HG03159 (cell line): ENCODE results near the gene NDUFAF8.

Experiments used
- ATAC-seq: cut with Tn5 transposase; IDR thresholded peaks from one replicate; pipeline ENCODE4 v1.9.1; 2021; ENCODE audit warnings: mild to moderate bottlenecking, moderate library complexity; ENCODE audit not compliant: unreplicated experiment

The NDUFAF8 gene

GRCh38 chr17:81288715-81289114, 49.6 kb downstream of the NDUFAF8 start:
- ATAC-seq: no peak

GRCh38 chr17:81289627-81290026, 50.5 kb downstream of the NDUFAF8 start:
- no peak for ATAC-seq

GRCh38 chr17:81290230-81290629, 51.1 kb downstream of the NDUFAF8 start:
- no peak for ATAC-seq
